GM18502 (cell line): Measurements from ENCODE around the gene SLC6A6.
"Not testable (repeated sequence)": the region's sequence is repeated elsewhere in the genome, so short reads cannot be mapped to it uniquely, and the experiment has no call there.

Experiments used
- ATAC-seq: cut with Tn5 transposase; IDR thresholded peaks from one replicate; pipeline ENCODE4 v1.9.1; 2021; ENCODE audit warnings: mild to moderate bottlenecking; ENCODE audit not compliant: unreplicated experiment, poor library complexity

Gene SLC6A6

GRCh38 chr3:14431917-14432834 lies 29.8 kb downstream of the SLC6A6 start:
- peak; percentile 86 for ATAC-seq

GRCh38 chr3:14433106-14433505 lies 30.7 kb downstream of the SLC6A6 start:
- no peak for ATAC-seq

DNA sequence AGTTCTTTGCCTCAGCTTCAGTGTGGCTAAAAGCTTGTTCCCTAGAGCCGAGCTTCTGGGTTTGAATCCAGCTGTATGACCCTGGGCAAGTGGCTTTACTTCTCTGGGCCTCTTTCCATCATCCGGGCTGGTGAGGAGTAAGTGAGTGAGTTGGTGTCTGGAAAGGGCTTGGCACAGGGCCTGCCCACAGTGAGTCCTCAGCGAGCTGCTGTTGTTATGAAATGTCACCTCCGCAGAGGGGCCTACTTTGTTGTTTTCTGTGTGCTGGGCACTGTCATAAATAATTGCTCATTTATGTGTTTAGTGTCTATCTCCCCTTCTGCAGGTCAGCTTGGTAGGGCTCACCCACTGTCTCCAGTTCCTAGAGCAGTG lies 31.7 kb downstream of the SLC6A6 start:
- no peak for ATAC-seq

- no peak for ATAC-seq
These were observed 32.2 kb downstream of the SLC6A6 start for GRCh38 chr3:14434498-14435151.

DNA sequence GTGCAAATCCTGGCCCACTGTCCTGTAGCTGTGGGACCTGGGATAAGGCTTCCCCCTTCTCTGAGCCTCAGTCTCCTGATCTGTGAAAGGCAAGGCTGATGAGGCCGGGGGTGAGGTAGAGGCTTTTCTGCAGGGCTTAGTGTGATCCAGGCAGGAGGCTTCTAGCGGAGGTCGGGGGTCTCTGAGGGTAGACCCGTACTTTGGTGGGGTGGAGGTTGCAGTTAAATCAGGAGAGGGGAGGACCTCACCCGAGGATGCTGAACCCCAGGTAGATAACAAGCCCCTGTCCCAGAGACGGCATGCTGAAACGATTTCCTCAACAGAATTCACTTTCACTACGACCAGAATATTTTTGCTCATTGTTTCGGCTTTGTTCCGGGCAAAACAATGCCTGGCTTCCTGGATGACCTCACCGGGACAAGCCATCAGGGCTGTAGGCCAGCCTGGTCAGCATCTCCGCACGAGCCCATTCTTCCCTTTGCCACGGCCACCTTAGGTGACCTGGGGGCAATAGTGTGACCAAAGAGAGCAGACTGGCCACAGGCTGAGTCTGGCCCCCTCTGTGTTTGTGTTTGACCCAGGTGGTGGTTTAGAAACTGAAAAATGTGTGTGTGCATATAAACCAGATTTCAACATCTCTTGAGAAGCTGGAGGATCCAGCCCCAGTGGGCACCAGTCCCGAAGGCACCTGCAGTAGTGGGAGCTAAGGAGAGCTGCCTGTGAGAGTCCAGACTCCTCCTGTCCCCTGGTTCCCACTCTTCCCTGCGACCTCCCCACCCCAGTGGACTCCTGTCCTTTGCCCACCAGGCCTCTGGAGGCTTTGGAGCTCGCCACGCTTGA lies 33.0 kb downstream of the SLC6A6 start:
- ATAC-seq, result no peak

GRCh38 chr3:14436954-14437281 lies 34.5 kb downstream of the SLC6A6 start:
- ATAC-seq, result no peak

- ATAC-seq, result not testable (repeated sequence)
These were observed 35.3 kb downstream of the SLC6A6 start for GRCh38 chr3:14437705-14438104.

DNA sequence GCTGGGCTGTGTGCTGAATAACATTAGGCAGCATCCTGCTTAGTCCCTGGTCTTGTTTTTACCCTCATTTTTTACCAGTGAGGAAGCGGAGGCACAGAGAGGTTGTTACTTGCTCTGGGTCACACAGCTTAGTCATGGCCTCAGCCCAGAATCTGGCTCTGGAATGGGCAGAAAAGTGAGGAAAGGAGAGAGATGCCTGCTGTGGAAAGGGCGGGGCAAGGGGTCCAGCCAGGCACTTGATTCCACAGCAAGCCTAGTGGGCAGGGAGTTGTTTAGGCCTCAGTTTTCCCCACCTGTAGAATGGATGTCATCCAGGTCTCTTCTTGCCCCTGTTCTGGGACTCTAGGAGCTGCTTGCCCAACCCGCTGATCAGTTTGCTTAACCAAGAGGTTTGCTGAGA lies 35.9 kb downstream of the SLC6A6 start:
- no peak for ATAC-seq

- ATAC-seq, result no peak
These were observed 36.5 kb downstream of the SLC6A6 start for GRCh38 chr3:14438929-14439328.

- ATAC-seq, result no peak
These were observed 37.2 kb downstream of the SLC6A6 start for GRCh38 chr3:14439501-14440167.

GRCh38 chr3:14440168-14440518 lies 37.7 kb downstream of the SLC6A6 start:
- ATAC-seq, result no peak

DNA sequence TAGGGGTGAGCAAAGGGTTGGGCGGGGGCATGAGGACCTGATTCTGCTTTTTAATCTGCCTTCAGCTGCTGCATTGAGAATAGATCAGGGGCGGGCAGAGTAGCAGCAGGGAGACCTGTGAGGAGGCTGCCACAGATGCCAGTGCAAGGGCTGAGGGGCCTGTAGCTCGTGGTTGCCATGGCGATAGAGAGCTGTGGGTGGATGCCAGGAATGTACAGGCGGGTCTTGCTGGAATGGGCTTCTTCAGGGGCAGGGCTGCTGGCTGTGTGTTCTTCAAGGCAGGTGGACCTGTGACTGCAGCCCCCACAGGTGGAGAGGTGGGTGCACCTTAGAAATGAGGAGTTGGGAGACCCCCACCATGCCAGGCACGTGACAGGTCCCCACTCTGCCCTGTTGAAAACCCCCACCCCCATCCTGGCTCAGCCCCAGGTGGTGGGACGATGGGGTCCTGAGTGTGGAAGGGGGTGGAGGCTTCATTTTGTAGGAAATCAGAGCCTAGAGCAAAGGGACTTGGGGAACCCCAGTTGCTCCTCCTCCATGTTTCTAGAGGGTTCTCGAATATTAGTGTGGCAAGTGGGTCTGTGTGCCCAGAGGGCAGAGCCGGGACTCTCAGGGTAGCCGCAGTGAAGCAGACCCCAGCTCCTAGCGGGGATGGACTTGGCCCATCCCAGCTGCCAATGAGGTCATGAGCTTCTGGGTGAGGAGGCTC lies 38.3 kb downstream of the SLC6A6 start:
- no peak for ATAC-seq

- no peak for ATAC-seq
These were observed 39.0 kb downstream of the SLC6A6 start for GRCh38 chr3:14441240-14441919.

GRCh38 chr3:14441920-14442300 lies 39.5 kb downstream of the SLC6A6 start:
- no peak for ATAC-seq

DNA sequence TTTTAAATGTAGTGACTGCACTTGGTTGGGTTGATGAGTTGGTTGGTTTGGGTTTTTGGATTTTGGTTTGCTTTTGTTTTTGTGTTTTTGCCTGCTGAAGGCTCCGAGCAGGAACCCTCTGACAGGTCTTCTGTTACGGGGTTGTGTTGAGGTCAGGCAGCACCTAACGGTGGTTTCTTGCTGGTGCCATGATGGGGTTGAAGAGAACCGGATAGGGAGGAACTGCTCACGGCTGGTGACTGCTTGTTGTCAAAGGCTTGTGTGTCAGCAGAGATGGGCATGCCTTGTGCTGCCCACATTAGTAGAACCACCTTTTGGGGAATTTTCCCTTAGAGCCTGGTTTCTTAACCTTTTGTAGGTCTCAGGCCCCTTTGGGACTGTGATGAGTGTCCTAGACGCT lies 42.0 kb downstream of the SLC6A6 start:
- ATAC-seq, result no peak

GRCh38 chr3:14445773-14446172 lies 43.4 kb downstream of the SLC6A6 start:
- no peak for ATAC-seq

DNA sequence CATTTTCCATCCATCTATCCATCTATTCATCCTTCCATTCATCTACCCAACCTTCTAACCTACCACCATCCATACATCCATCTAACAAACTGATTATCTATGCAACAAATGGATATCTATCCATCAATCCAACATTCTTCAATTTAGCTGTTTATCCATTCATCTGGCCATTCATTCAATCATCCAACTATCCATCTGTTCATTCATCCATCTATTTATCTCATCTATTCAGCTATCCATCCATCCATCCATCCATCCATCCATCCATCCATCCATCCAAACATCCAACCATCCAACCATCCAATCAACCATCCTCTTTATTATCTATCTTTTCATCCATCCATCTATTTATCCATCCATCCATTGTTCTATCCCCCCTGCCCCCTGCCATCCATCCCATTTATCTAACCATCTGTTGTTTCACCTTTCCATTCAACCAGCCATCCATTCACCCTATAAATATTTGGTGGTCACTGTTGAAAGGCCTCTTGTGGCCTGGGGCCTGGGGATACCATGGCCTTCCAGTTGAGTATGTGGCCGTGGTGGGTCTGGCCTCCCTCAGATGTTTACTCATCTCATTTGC lies 44.7 kb downstream of the SLC6A6 start:
- no peak for ATAC-seq

- no peak for ATAC-seq
These were observed 45.7 kb downstream of the SLC6A6 start for GRCh38 chr3:14448063-14448462.
